Middle frontal gyrus (tissue), 1 donor: ENCODE data around the gene KIDINS220.

Experiments
- DNase-seq: peaks from one replicate; pipeline ENCODE4 v3.0.0-alpha.2; 2015; ENCODE audit warnings: low spot score; ENCODE audit errors: extremely low spot score

KIDINS220 gene

GRCh38 chr2:8851811-8852560 is 14.6 kb upstream of the KIDINS220 start:
- DNase-seq, result no peak

GRCh38 chr2:8850845-8851487 is 13.6 kb upstream of the KIDINS220 start:
- DNase-seq, result no peak

- DNase-seq, result no peak
These were observed 11.9 kb upstream of the KIDINS220 start for GRCh38 chr2:8849327-8849726.

GRCh38 chr2:8848328-8849100 is 11.1 kb upstream of the KIDINS220 start:
- DNase-seq, result no peak

- no peak for DNase-seq
These were observed 10.0 kb upstream of the KIDINS220 start for GRCh38 chr2:8847400-8847799.

GRCh38 chr2:8841932-8842331 is 4.5 kb upstream of the KIDINS220 start:
- DNase-seq, result no peak

- DNase-seq, result no peak
These were observed 3.2 kb upstream of the KIDINS220 start for GRCh38 chr2:8840475-8841091.

- no peak for DNase-seq
These were observed 2.0 kb upstream of the KIDINS220 start for GRCh38 chr2:8839189-8839965.

GRCh38 chr2:8837795-8838140 is 355 bp upstream of the KIDINS220 start:
- no peak for DNase-seq

- DNase-seq, result no peak
These were observed 2.1 kb downstream of the KIDINS220 start for GRCh38 chr2:8835279-8835678.

- DNase-seq, result no peak
These were observed 3.6 kb downstream of the KIDINS220 start for GRCh38 chr2:8833853-8834252.

- DNase-seq, result no peak
These were observed 5.9 kb downstream of the KIDINS220 start for GRCh38 chr2:8831516-8831915.

GRCh38 chr2:8827729-8828128 is 9.7 kb downstream of the KIDINS220 start:
- DNase-seq, result no peak

- no peak for DNase-seq
These were observed 15.2 kb downstream of the KIDINS220 start for GRCh38 chr2:8822218-8822617.

- DNase-seq, result no peak
These were observed 15.9 kb downstream of the KIDINS220 start for GRCh38 chr2:8821276-8822217.

GRCh38 chr2:8819948-8820347 is 17.5 kb downstream of the KIDINS220 start:
- no peak for DNase-seq

- no peak for DNase-seq
These were observed 18.2 kb downstream of the KIDINS220 start for GRCh38 chr2:8819194-8819593.

- no peak for DNase-seq
These were observed 20.2 kb downstream of the KIDINS220 start for GRCh38 chr2:8817221-8817620.

GRCh38 chr2:8806885-8807704 is 30.3 kb downstream of the KIDINS220 start:
- DNase-seq, result no peak
